K562 (cell line): ENCODE data around the gene GALNT15. TPM values are rescaled to one million over a fixed set of nuclear protein-coding genes. Genes with fewer than 3 reads are reported as not detected.
A peak's percentile ranks its signal among the peaks of the same experiment; 100 is the strongest.

ENCODE experiments used
- ATF1 ChIP-seq, 2 experiments: fragments of 450-650 bp in 1 of 2; IDR thresholded peaks; 2 replicates each; pipeline ENCODE4 v1.6.1; 2016; ENCODE audit warnings: missing compliant biosample characterization in 1 of 2, missing genetic modification characterization in 1 of 2
- BCL6 ChIP-seq: fragments of 250-450 bp; sonication (Bioruptor Pico); IDR thresholded peaks from 2 replicates; pipeline ENCODE4 v1.4.0; 2020
- BHLHE40 ChIP-seq: IDR thresholded peaks from 2 replicates; pipeline ENCODE4 v1.6.1; 2011; ENCODE audit warnings: low read length, improper control_type of control experiment
- CHD1 ChIP-seq: fragments of 200-600 bp; sonication (generic); IDR thresholded peaks from one replicate; pipeline ENCODE4 v1.6.1; 2012; ENCODE audit warnings: mild to moderate bottlenecking, moderate library complexity, low read length, inconsistent platforms
- ELF1 ChIP-seq: fragments of 200-800 bp; sonication (Bioruptor generic); IDR thresholded peaks from 2 replicates; pipeline ENCODE4 v1.6.1; 2016; ENCODE audit warnings: missing genetic modification characterization, missing compliant biosample characterization
- FOXA3 ChIP-seq, 2 experiments: fragments of 450-650 bp in 1 of 2; sonication (generic) in 1 of 2; formaldehyde crosslinking; IDR thresholded peaks in 1 of 2; conservative IDR thresholded peaks in 1 of 2; 2 replicates each; pipeline versions ENCODE4 v1.4.0 to v1.8.0; 2020 to 2022; ENCODE audit warnings: mild to moderate bottlenecking in 2 of 2, missing genetic modification reagents in 1 of 2
- GABPB1 ChIP-seq: sonication (generic); formaldehyde crosslinking; IDR thresholded peaks from 2 replicates; pipeline ENCODE4 v1.8.0; 2022; ENCODE audit warnings: mild to moderate bottlenecking, missing genetic modification reagents
- GATAD2A ChIP-seq: fragments of 450-650 bp; IDR thresholded peaks from 2 replicates; pipeline ENCODE4 v1.6.1; 2017
- MTA2 ChIP-seq: fragments of 450-650 bp; IDR thresholded peaks from 2 replicates; pipeline ENCODE4 v1.6.1; 2016; ENCODE audit warnings: low read depth
- MXD1 ChIP-seq: fragments of 250-450 bp; sonication (Bioruptor Pico); IDR thresholded peaks from 2 replicates; pipeline ENCODE4 v1.8.0; 2021; ENCODE audit warnings: borderline replicate concordance, mild to moderate bottlenecking, moderate library complexity; ENCODE audit not compliant: poor library complexity, severe bottlenecking
- NFATC3 ChIP-seq: fragments of 450-650 bp; IDR thresholded peaks from 2 replicates; pipeline ENCODE4 v1.6.1; 2017; ENCODE audit warnings: mild to moderate bottlenecking
- NFRKB ChIP-seq: fragments of 450-650 bp; IDR thresholded peaks from 2 replicates; pipeline ENCODE4 v1.6.1; 2016; ENCODE audit warnings: low read depth
- PHF20 ChIP-seq: fragments of 450-650 bp; IDR thresholded peaks from 2 replicates; pipeline ENCODE4 v1.6.1; 2018; ENCODE audit not compliant: partially characterized antibody
- POLR2G ChIP-seq: fragments of 200-400 bp; formaldehyde crosslinking; IDR thresholded peaks from 2 replicates; pipeline ENCODE4 v1.6.1; 2017; ENCODE audit warnings: low read depth, mild to moderate bottlenecking, antibody characterized with exemption, low read length, moderate library complexity
- RNF219 ChIP-seq: fragments of 250-450 bp; sonication (Bioruptor Pico); IDR thresholded peaks from 2 replicates; pipeline ENCODE4 v1.5.0; 2022; ENCODE audit warnings: mild to moderate bottlenecking
- TFE3 ChIP-seq: fragments of 450-650 bp; formaldehyde crosslinking; IDR thresholded peaks from 2 replicates; pipeline ENCODE4 v1.4.0; 2020; ENCODE audit warnings: mild to moderate bottlenecking, mixed read lengths
- ZNF354B ChIP-seq: fragments of 250-450 bp; sonication (Bioruptor Pico); IDR thresholded peaks from 2 replicates; pipeline ENCODE4 v1.4.0; 2020
- ZNF695 ChIP-seq: fragments of 450-650 bp; formaldehyde crosslinking; IDR thresholded peaks from 2 replicates; pipeline ENCODE4 v1.4.0; 2020; ENCODE audit warnings: mild to moderate bottlenecking, moderate library complexity
- polyA plus RNA-seq, 8 experiments: library from polyadenylated mRNA; depleted of rRNA in 4 of 8; stranded (reverse) in 5 of 8; unstranded in 3 of 8; fragments of >200 nt; fragmentation: Nextera tagmentation in 2 of 8; fragmentation: Illumina TruSeq in 1 of 8; extraction: Ambion mirVana in 2 of 8; extraction: Trizol in 1 of 8; gene quantifications; 2 replicates each; pipeline versions ENCODE4 v1.2.1 to v1.2.3, GENCODE V29; 2011 to 2014; ENCODE audit warnings: inconsistent platforms in 1 of 8, missing spikeins in 1 of 8
- total RNA-seq, 7 experiments: library from RNA; depleted of rRNA in 6 of 7; stranded (reverse); fragments of >200 nt in 6 of 7; fragmentation: Illumina TruSeq in 2 of 7; extraction: Trizol in 2 of 7; gene quantifications; 2 replicates each; pipeline versions ENCODE4 v1.2.1 to v1.2.3, GENCODE V29; 2011 to 2021; ENCODE audit warnings: low replicate concordance in 1 of 7
- TF ChIP-seq, protein P1 (sequence below): fragments of 250-450 bp; sonication (Bioruptor Pico); IDR thresholded peaks from 2 replicates; pipeline ENCODE4 v1.8.0; 2021; ENCODE audit warnings: moderate library complexity, mild to moderate bottlenecking, inconsistent platforms
- TF ChIP-seq, protein P2 (sequence below): sonication (generic); formaldehyde crosslinking; IDR thresholded peaks from 2 replicates; pipeline ENCODE4 v1.4.0; 2020; ENCODE audit warnings: mild to moderate bottlenecking, missing genetic modification reagents

The GALNT15 gene
- total and polyA plus RNA-seq, 9 of the 15 experiments (the other 6 are each of a cell fraction or from before 2014, with no cell fraction given): not detected

DNA sequence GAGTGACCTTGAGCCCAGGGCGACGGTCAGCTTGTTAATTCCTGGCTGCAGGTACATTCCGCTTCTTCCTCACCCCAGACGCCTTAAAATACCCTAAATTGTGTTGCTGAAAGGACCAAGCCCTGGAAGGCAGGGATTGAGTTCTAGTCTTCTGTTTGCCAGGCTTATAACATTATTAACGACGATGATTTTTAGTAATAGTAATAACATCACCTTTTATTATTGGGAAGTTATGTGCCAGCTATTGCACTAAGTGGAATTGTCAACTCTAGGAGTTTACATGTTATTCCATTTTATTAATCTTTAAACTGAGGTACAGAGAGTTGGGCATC lies 90.9 kb downstream of the GALNT15 start (continued):
- TF ChIP-seq RNF219 (CRISPR knock-in tag) (no peak), GATAD2A (no peak), BHLHE40 (no peak), NFRKB (no peak), GABPB1 (CRISPR knock-in tag) (no peak), MXD1 (CRISPR knock-in tag) (no peak), PHF20 (no peak), MTA2 (no peak), ZNF354B (no peak), ZNF695 (CRISPR knock-in tag) (no peak), FOXA3 (CRISPR knock-in tag; conservative IDR thresholded peaks at IDR 0.05 in 1 of 2, IDR thresholded peaks at IDR 0.05 in 1 of 2) (peak in 1 of 2 experiments; percentile 9; a peak in 1 of 4 replicates), TFE3 (CRISPR knock-in tag) (no peak), NFATC3 (no peak), BCL6 (CRISPR knock-in tag) (no peak), POLR2G (no peak), ELF1 (tag) (no peak), ATF1 (CRISPR knock-in tag; IDR thresholded peaks at IDR 0.05) (no peak), ATF1 (tag; IDR thresholded peaks at IDR 0.05) (no peak), CHD1 (peak; percentile 38)
- TF ChIP-seq, protein P1, sequence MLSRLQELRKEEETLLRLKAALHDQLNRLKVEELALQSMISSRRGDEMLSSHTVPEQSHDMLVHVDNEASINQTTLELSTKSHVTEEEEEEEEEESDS (CRISPR knock-in tag): no peak
- TF ChIP-seq, protein P2, sequence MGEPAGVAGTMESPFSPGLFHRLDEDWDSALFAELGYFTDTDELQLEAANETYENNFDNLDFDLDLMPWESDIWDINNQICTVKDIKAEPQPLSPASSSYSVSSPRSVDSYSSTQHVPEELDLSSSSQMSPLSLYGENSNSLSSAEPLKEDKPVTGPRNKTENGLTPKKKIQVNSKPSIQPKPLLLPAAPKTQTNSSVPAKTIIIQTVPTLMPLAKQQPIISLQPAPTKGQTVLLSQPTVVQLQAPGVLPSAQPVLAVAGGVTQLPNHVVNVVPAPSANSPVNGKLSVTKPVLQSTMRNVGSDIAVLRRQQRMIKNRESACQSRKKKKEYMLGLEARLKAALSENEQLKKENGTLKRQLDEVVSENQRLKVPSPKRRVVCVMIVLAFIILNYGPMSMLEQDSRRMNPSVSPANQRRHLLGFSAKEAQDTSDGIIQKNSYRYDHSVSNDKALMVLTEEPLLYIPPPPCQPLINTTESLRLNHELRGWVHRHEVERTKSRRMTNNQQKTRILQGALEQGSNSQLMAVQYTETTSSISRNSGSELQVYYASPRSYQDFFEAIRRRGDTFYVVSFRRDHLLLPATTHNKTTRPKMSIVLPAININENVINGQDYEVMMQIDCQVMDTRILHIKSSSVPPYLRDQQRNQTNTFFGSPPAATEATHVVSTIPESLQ (CRISPR knock-in tag): no peak
